Natural killer cell (primary cell): ENCODE measurements around the gene BUD31. TPM values are rescaled to one million over a fixed set of nuclear protein-coding genes. Genes with fewer than 3 reads are reported as not detected.

Experiments
- ATAC-seq, 3 donors: fragments of 150-1000 bp in 2 of 3; fragments of 200-7000 bp in 1 of 3; cut with Tn5 transposase; 1 replicate in 1 of 3; 2 replicates in 2 of 3; pipeline ENCODE4 v1.10.0; 2021; ENCODE audit warnings: mild to moderate bottlenecking in 2 of 3, moderate library complexity in 2 of 3
- DNase-seq, 2 donors: peaks; one replicate each; pipeline versions ENCODE4 v3.0.0 to v3.0.0-alpha.2; 2013 to 2021; ENCODE audit warnings: mixed read lengths in 1 of 2
- H3K27ac ChIP-seq: one replicate; pipeline ENCODE4 v1.5.1; 2013; ENCODE audit warnings: mild to moderate bottlenecking, low read length
- H3K27me3 ChIP-seq: one replicate; pipeline ENCODE4 v1.6.1; 2013; ENCODE audit warnings: low read length; ENCODE audit not compliant: control insufficient read depth, insufficient read depth
- H3K36me3 ChIP-seq: one replicate; pipeline ENCODE4 v1.6.1; 2013; ENCODE audit warnings: low read length; ENCODE audit not compliant: control insufficient read depth, insufficient read depth
- H3K4me1 ChIP-seq: one replicate; pipeline ENCODE4 v1.6.1; 2013; ENCODE audit warnings: low read length; ENCODE audit not compliant: control insufficient read depth, insufficient read depth
- H3K4me3 ChIP-seq: one replicate; pipeline ENCODE4 v1.5.1; 2013; ENCODE audit warnings: low read length
- H3K9me3 ChIP-seq: one replicate; pipeline ENCODE4 v1.6.1; 2013; ENCODE audit warnings: low read length; ENCODE audit not compliant: control insufficient read depth, insufficient read depth
- H3K27ac Mint-ChIP-seq, 2 donors: one replicate each; pipeline ENCODE4 v1.8.0; 2022; ENCODE audit warnings: mild to moderate bottlenecking in 2 of 2, mixed read lengths in 2 of 2, moderate library complexity in 1 of 2
- H3K27me3 Mint-ChIP-seq, 2 donors: one replicate each; pipeline ENCODE4 v1.8.0; 2022; ENCODE audit warnings: low read depth in 2 of 2, mixed read lengths in 2 of 2
- H3K36me3 Mint-ChIP-seq: one replicate; pipeline ENCODE4 v1.8.0; 2022; ENCODE audit warnings: mixed read lengths
- H3K4me1 Mint-ChIP-seq, 2 donors: one replicate each; pipeline ENCODE4 v1.8.0; 2022; ENCODE audit warnings: mixed read lengths in 2 of 2
- H3K4me3 Mint-ChIP-seq: one replicate; pipeline ENCODE4 v1.8.0; 2022; ENCODE audit warnings: mild to moderate bottlenecking, moderate library complexity, mixed read lengths
- H3K9me3 Mint-ChIP-seq, 2 donors: one replicate each; pipeline ENCODE4 v1.8.0; 2022; ENCODE audit warnings: mixed read lengths in 2 of 2
- CTCF ChIP-seq: fragments of 200-600 bp; IDR thresholded peaks from one replicate; pipeline ENCODE4 v1.8.0; 2022; ENCODE audit warnings: antibody characterized with exemption
- WGBS: methylation state at CpG from one replicate; pipeline ENCODE4 v1.1.7; 2013; ENCODE audit warnings: missing lambda C conversion rate; ENCODE audit not compliant: insufficient coverage; 5-methylcytosine and 5-hydroxymethylcytosine counted together
- intact Hi-C: fragments of 100-400 bp; cut with micrococcal nuclease; formaldehyde crosslinking; loops from one replicate; pipeline ENCODE4 v1.14.2; 2022
- total RNA-seq, 4 donors: library from RNA; stranded (reverse); fragments of 120-200 nt in 1 of 4; gene quantifications; one replicate each; pipeline versions ENCODE4 v1.2.3 to v1.2.4, GENCODE V29; 2013 to 2022

Gene BUD31
- total RNA-seq, 3 donors from 2014 or later (not counting 1 experiment from before 2014, with no cell fraction given), result 145 to 190 (median 187) TPM

- TF ChIP-seq CTCF, result no peak
- Mint-ChIP-seq H3K36me3 (no peaks in the 10 kb centered on the region), H3K4me1 (peaks cover 18% of the 10 kb centered on the region in 2 donors), H3K9me3 (no peaks in the 10 kb centered on the region), H3K4me3 (no peak overlapping the region), H3K27me3 (no peaks in the 10 kb centered on the region), H3K27ac (peak overlapping the region in 1 of 2 donors; percentile 58)
- Histone ChIP-seq H3K9me3 (no peaks in the 10 kb centered on the region), H3K4me1 (no peaks in the 10 kb centered on the region), H3K27ac (no peak overlapping the region), H3K36me3 (peaks cover 43% of the 10 kb centered on the region), H3K27me3 (no peaks in the 10 kb centered on the region), H3K4me3 (no peak overlapping the region)
- intact Hi-C loops, result loop anchor here (5.0 kb wide), 1 partner anchor 39 kb away; no protein-coding TSS in a partner anchor
- WGBS, result 91% methylated on average over 13 of the region's 13 CpGs
- DNase-seq (no peak), ATAC-seq (no peak)
These were observed 47.5 kb downstream of the BUD31 start for GRCh38 chr7:99456288-99456687.

GRCh38 chr7:99457050-99457649 lies 48.4 kb downstream of the BUD31 start:
- DNase-seq, result no peak
- no peak overlapping the region for H3K27ac ChIP-seq
- no peaks in the 10 kb centered on the region for H3K27me3 Mint-ChIP-seq
- intact Hi-C loops, result loop anchor here (5.0 kb wide), 1 partner anchor 40 kb away; no protein-coding TSS in a partner anchor
- H3K27me3 ChIP-seq, result no peaks in the 10 kb centered on the region
- peaks cover 42% of the 10 kb centered on the region for H3K36me3 ChIP-seq
- H3K27ac Mint-ChIP-seq, result peak overlapping the region in 1 of 2 donors; percentile 58
- ATAC-seq, result no peak
- no peaks in the 10 kb centered on the region for H3K9me3 Mint-ChIP-seq
- no peak overlapping the region for H3K4me3 Mint-ChIP-seq
- H3K4me3 ChIP-seq, result no peak overlapping the region
- H3K36me3 Mint-ChIP-seq, result no peaks in the 10 kb centered on the region
- H3K4me1 Mint-ChIP-seq, result peaks cover 18% of the 10 kb centered on the region in 2 donors
- no peaks in the 10 kb centered on the region for H3K4me1 ChIP-seq
- TF ChIP-seq CTCF, result no peak
- no peaks in the 10 kb centered on the region for H3K9me3 ChIP-seq
- WGBS, result 93% methylated on average over 6 of the region's 6 CpGs

- H3K27ac Mint-ChIP-seq, result peak overlapping the region in 1 of 2 donors; percentile 29
- TF ChIP-seq CTCF, result no peak
- H3K27ac ChIP-seq, result no peak overlapping the region
- 95% methylated on average over 23 of the region's 26 CpGs for WGBS
- H3K36me3 Mint-ChIP-seq, result no peaks in the 10 kb centered on the region
- no peak overlapping the region for H3K4me3 ChIP-seq
- no peak for ATAC-seq
- peaks cover 41% of the 10 kb centered on the region for H3K36me3 ChIP-seq
- peaks cover 18 to 22% of the 10 kb centered on the region in 2 donors for H3K4me1 Mint-ChIP-seq
- intact Hi-C loops, result loop anchor here (5.0 kb wide), 1 partner anchor 41 kb away; no protein-coding TSS in a partner anchor
- no peaks in the 10 kb centered on the region for H3K9me3 ChIP-seq
- no peaks in the 10 kb centered on the region for H3K9me3 Mint-ChIP-seq
- no peak overlapping the region for H3K4me3 Mint-ChIP-seq
- no peaks in the 10 kb centered on the region for H3K27me3 Mint-ChIP-seq
- H3K4me1 ChIP-seq, result no peaks in the 10 kb centered on the region
- H3K27me3 ChIP-seq, result no peaks in the 10 kb centered on the region
- no peak for DNase-seq
These were observed 49.1 kb downstream of the BUD31 start for GRCh38 chr7:99457650-99458493.
